MM.1S (cell line): Measurements from ENCODE around the gene GPR157.

Source experiments
- DNase-seq: peaks from one replicate; pipeline ENCODE4 v3.0.0-alpha.2; 2015
- H2AFZ ChIP-seq: fragments of 300-600 bp; sonication (generic); 2 replicates; pipeline ENCODE4 v1.6.0; 2016; ENCODE audit warnings: antibody characterized with exemption, low read length
- H3F3A ChIP-seq: fragments of 300-600 bp; sonication (generic); 2 replicates; pipeline ENCODE4 v1.6.1; 2016; ENCODE audit warnings: mild to moderate bottlenecking, antibody characterized with exemption, low read length, moderate library complexity, mixed read lengths; ENCODE audit not compliant: insufficient read depth
- H3K27ac ChIP-seq: fragments of 300-600 bp; sonication (generic); 2 replicates; pipeline ENCODE4 v1.5.1; 2016; ENCODE audit warnings: mild to moderate bottlenecking, low read length
- H3K27me3 ChIP-seq: fragments of 300-600 bp; sonication (generic); replicated peaks from 2 replicates; pipeline ENCODE4 v1.6.0; 2016; ENCODE audit warnings: low read length; ENCODE audit not compliant: insufficient read depth
- H3K36me3 ChIP-seq: fragments of 300-600 bp; sonication (generic); replicated peaks from 2 replicates; pipeline ENCODE4 v1.6.1; 2016; ENCODE audit warnings: mild to moderate bottlenecking, low read length, mixed read lengths; ENCODE audit not compliant: insufficient read depth
- H3K4me1 ChIP-seq: fragments of 300-600 bp; sonication (generic); 2 replicates; pipeline ENCODE4 v1.6.1; 2016; ENCODE audit warnings: low read length, mixed read lengths
- H3K4me2 ChIP-seq: fragments of 300-600 bp; sonication (generic); 2 replicates; pipeline ENCODE4 v1.6.0; 2016; ENCODE audit warnings: low read depth, low read length
- H3K4me3 ChIP-seq: fragments of 300-600 bp; sonication (generic); 2 replicates; pipeline ENCODE4 v1.5.1; 2016; ENCODE audit warnings: low read length, mixed read lengths
- H3K79me2 ChIP-seq: fragments of 300-600 bp; sonication (generic); 2 replicates; pipeline ENCODE4 v1.6.1; 2016; ENCODE audit warnings: mixed run types, low read length, mixed read lengths
- H3K9ac ChIP-seq: fragments of 300-600 bp; sonication (generic); 2 replicates; pipeline ENCODE4 v1.6.1; 2016; ENCODE audit warnings: low read length, mixed read lengths
- H3K9me2 ChIP-seq: fragments of 300-600 bp; sonication (generic); replicated peaks from 2 replicates; pipeline ENCODE4 v1.6.1; 2016; ENCODE audit warnings: mild to moderate bottlenecking, low read length, mixed read lengths; ENCODE audit not compliant: insufficient read depth
- H3K9me3 ChIP-seq: fragments of 300-600 bp; sonication (generic); replicated peaks from 2 replicates; pipeline ENCODE4 v1.6.1; 2016; ENCODE audit warnings: mild to moderate bottlenecking, low read length, mixed read lengths; ENCODE audit not compliant: insufficient read depth
- H4K20me1 ChIP-seq: fragments of 300-600 bp; sonication (generic); 2 replicates; pipeline ENCODE4 v1.6.1; 2016; ENCODE audit warnings: mild to moderate bottlenecking, low read length, moderate library complexity, mixed read lengths; ENCODE audit not compliant: insufficient read depth
- EZH2 ChIP-seq: fragments of 300-600 bp; sonication (generic); optimal IDR thresholded peaks from 2 replicates; pipeline ENCODE3; 2017; ENCODE audit warnings: low read depth, mild to moderate bottlenecking, antibody characterized with exemption, low read length, mixed read lengths
- EZH2phosphoT487 ChIP-seq: fragments of 300-600 bp; sonication (generic); IDR thresholded peaks from 2 replicates; pipeline ENCODE4 v1.6.1; 2018; ENCODE audit warnings: antibody characterized with exemption, low read length
- TF ChIP-seq, protein P1 (sequence below): fragments of 300-600 bp; sonication (generic); IDR thresholded peaks from 2 replicates; pipeline ENCODE4 v1.5.1; 2016; ENCODE audit warnings: antibody characterized with exemption, low read length, mixed read lengths

The GPR157 gene

DNA sequence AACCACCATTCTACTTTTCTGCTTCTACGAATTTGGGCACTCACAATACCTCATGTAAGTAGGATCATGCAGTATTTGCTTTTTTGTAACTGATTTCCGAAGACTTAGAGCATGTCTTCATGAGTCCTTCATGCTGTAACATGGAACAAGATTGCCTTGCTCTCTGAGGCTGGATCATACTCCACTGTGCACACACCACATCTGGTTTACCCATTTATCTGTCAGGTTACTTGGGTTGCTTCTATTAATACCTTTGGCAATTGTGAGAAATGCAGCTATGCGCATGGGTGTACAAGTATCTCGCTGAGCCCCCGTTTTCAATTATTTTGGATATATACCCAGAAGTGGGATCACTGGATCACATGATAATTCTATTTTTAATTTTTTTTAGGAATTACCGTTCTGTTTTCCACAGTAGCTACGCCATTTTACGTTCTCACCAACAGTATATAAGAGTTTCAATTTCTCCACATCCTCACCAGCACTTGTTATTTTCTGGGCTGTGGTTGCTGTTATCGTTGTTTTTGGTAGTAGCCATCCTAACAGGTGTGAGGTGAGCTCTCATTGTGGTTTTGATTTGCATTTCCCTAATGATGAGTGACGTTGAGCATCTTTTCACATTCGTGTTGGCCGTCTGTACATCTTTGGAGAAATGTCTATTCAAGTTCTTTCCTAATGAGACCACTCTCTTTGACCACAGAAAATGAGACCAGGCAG is 48.8 kb downstream of the GPR157 start:
- no peaks in the 10 kb centered on the region for H3K79me2 ChIP-seq
- peak; percentile 95 for DNase-seq
- H3K36me3 ChIP-seq, result no peaks in the 10 kb centered on the region
- no peak overlapping the region for H2AFZ ChIP-seq
- H3K27me3 ChIP-seq, result peaks cover 33% of the 10 kb centered on the region
- H4K20me1 ChIP-seq, result no peaks in the 10 kb centered on the region
- peak overlapping the region; percentile 58 for H3K9ac ChIP-seq
- H3K4me1 ChIP-seq, result peaks cover 43% of the 10 kb centered on the region
- H3K4me3 ChIP-seq, result peak overlapping the region; percentile 35
- H3K9me3 ChIP-seq, result no peaks in the 10 kb centered on the region
- H3K4me2 ChIP-seq, result peak overlapping the region; percentile 79
- H3F3A ChIP-seq, result peaks cover 27% of the 10 kb centered on the region
- TF ChIP-seq EZH2phosphoT487 (no peak), EZH2 (no peak)
- TF ChIP-seq, protein P1, sequence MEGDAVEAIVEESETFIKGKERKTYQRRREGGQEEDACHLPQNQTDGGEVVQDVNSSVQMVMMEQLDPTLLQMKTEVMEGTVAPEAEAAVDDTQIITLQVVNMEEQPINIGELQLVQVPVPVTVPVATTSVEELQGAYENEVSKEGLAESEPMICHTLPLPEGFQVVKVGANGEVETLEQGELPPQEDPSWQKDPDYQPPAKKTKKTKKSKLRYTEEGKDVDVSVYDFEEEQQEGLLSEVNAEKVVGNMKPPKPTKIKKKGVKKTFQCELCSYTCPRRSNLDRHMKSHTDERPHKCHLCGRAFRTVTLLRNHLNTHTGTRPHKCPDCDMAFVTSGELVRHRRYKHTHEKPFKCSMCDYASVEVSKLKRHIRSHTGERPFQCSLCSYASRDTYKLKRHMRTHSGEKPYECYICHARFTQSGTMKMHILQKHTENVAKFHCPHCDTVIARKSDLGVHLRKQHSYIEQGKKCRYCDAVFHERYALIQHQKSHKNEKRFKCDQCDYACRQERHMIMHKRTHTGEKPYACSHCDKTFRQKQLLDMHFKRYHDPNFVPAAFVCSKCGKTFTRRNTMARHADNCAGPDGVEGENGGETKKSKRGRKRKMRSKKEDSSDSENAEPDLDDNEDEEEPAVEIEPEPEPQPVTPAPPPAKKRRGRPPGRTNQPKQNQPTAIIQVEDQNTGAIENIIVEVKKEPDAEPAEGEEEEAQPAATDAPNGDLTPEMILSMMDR, result no peak
- H3K27ac ChIP-seq, result peak overlapping the region; percentile 86
- H3K9me2 ChIP-seq, result no peaks in the 10 kb centered on the region

DNA sequence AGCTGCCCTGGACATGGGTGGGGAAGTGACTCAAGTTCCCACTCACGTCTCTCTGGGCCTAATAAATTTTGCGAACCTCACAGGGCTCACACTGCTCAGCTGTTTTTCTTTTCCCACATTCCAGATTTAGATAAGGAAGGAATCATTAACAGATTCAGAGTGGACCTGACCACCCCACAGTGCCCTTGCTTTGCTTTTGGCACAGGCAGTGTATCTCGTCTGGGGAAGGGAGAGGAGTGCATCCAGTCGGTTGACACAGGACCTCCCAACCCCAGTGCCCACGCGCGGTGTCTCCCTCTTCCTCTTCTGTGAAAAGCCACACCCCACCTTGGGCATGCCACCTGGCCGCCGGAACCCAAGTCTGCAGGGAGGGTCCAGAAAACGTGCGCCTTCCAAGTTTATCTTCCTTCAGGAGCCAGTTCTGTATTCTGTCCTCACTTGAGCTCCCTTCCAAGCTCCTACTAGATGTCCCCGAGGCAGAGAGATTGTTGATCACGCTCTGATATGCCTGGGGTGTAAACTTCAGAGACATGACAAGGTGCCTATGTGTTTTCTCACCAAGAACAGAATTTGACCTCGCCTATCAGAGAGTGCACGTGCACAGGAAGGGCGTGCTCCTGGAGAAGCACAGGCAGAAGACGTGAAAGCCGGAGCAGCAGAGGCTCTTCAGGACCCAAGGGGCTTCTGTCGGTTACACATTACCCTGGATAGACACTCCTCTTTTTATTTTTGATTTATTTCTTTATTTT is 50.0 kb downstream of the GPR157 start:
- DNase-seq, result no peak
- Histone ChIP-seq H3K4me2 (peak overlapping the region; percentile 42; the same call in 1 of the 2 replicates), H3K4me3 (no peak overlapping the region), H3F3A (peaks cover 27% of the 10 kb centered on the region), H3K4me1 (peaks cover 47% of the 10 kb centered on the region), H3K27ac (peak overlapping the region; percentile 34; the same call in 1 of the 2 replicates), H3K9me2 (no peaks in the 10 kb centered on the region), H3K9ac (no peak overlapping the region), H4K20me1 (no peaks in the 10 kb centered on the region), H3K9me3 (no peaks in the 10 kb centered on the region), H3K36me3 (no peaks in the 10 kb centered on the region), H3K27me3 (peaks cover 30% of the 10 kb centered on the region), H3K79me2 (no peaks in the 10 kb centered on the region), H2AFZ (no peak overlapping the region)
- TF ChIP-seq EZH2, result no peak
- no peak for TF ChIP-seq EZH2phosphoT487
- TF ChIP-seq, protein P1, result no peak

DNA sequence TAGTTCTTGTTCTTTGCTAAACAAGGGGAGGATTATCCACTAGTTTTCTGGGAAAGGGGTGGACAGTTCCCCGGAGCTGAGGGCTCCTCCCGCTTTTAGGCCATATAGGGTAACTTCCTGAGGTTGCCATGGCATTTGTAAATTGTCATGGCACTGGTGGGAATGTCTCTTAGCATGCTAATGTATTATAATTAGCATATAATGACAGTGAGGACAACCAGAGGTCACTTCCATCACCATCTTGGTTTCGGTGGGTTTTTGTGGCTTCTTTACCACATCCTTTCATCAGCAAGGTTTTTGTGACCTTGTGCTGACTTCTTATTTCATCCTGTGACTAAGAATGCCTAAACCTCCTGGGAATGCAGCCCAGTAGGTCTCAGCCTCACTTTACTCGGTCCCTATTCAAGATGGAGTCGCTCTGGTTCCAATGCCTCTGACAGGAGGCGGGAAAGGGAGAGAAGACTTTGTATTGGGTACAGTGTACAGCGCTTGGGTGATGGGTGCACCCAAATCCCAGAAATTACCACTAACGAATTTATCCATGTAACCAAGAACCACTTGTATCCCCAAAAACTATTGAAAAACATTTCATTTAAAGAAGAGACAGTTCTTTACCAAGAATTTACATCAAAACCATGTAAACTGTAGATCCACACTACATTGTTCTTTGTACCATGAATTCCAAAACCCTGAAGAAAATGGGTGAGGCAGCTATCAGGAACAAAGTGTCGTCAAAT is 50.7 kb downstream of the GPR157 start:
- no peaks in the 10 kb centered on the region for H3K9me3 ChIP-seq
- peak overlapping the region; percentile 34; the same call in 1 of the 2 replicates for H3K27ac ChIP-seq
- DNase-seq, result peak; percentile 92
- peaks cover 47% of the 10 kb centered on the region for H3K4me1 ChIP-seq
- TF ChIP-seq EZH2phosphoT487, result no peak
- no peak for TF ChIP-seq EZH2
- TF ChIP-seq, protein P1, result no peak
- H3K9me2 ChIP-seq, result no peaks in the 10 kb centered on the region
- H3K79me2 ChIP-seq, result no peaks in the 10 kb centered on the region
- H4K20me1 ChIP-seq, result no peaks in the 10 kb centered on the region
- peaks cover 27% of the 10 kb centered on the region for H3F3A ChIP-seq
- H3K9ac ChIP-seq, result no peak overlapping the region
- H3K36me3 ChIP-seq, result no peaks in the 10 kb centered on the region
- H3K4me2 ChIP-seq, result peak overlapping the region; percentile 42; the same call in 1 of the 2 replicates
- H3K27me3 ChIP-seq, result peaks cover 36% of the 10 kb centered on the region
- no peak overlapping the region for H3K4me3 ChIP-seq
- no peak overlapping the region for H2AFZ ChIP-seq
